Activated CD8-positive, alpha-beta T cell treated with anti-CD3 and anti-CD28 coated beads, Interleukin-2, amount 10 ng/mL, durations not matched to agents 7 days and 5 days (primary cell): ENCODE measurements around the gene FGFRL1. TPM values are rescaled to one million over a fixed set of nuclear protein-coding genes. Genes with fewer than 3 reads are reported as not detected.
A peak's percentile ranks its signal among the peaks of the same experiment; 100 is the strongest.
"Not testable (repeated sequence)": the region's sequence is repeated elsewhere in the genome, so short reads cannot be mapped to it uniquely, and the experiment has no call there.

Experiments
- ATAC-seq: fragments of 150-1000 bp; cut with Tn5 transposase; one replicate; pipeline ENCODE4 v1.10.0; 2021; ENCODE audit warnings: moderate library complexity
- CTCF ChIA-PET: fragments of 350-600 bp; sonication (Branson Sonifier 250); formaldehyde crosslinking; loops from one replicate; lab custom pipeline; 2021; ENCODE audit warnings: antibody characterized with exemption; lab: Charles Lee
- POLR2A ChIA-PET: fragments of 350-600 bp; sonication (Branson Sonifier 250); formaldehyde crosslinking; loops from one replicate; lab custom pipeline; 2021; ENCODE audit warnings: antibody characterized with exemption; lab: Charles Lee
- DNase-seq: peaks from one replicate; pipeline ENCODE4 v3.0.0-alpha.2; 2020
- H3K27ac Mint-ChIP-seq: one replicate; pipeline ENCODE4 v1.8.0; 2021; ENCODE audit warnings: mild to moderate bottlenecking, mixed read lengths
- H3K27me3 Mint-ChIP-seq: one replicate; pipeline ENCODE4 v1.8.0; 2021; ENCODE audit warnings: low read depth, mixed read lengths
- H3K36me3 Mint-ChIP-seq: one replicate; pipeline ENCODE4 v1.8.0; 2021; ENCODE audit warnings: low read depth, mixed read lengths
- H3K4me1 Mint-ChIP-seq: one replicate; pipeline ENCODE4 v1.8.0; 2021; ENCODE audit warnings: low read depth, mixed read lengths
- H3K4me3 Mint-ChIP-seq: one replicate; pipeline ENCODE4 v1.8.0; 2021; ENCODE audit warnings: mild to moderate bottlenecking, mixed read lengths
- H3K9me3 Mint-ChIP-seq: one replicate; pipeline ENCODE4 v1.8.0; 2022; ENCODE audit warnings: mixed read lengths; ENCODE audit not compliant: insufficient read depth
- total RNA-seq, 2 experiments: library from RNA; stranded (reverse); gene quantifications; one replicate each; pipeline ENCODE4 v1.2.3, GENCODE V29; 2021

FGFRL1 gene
- total RNA-seq, 2 experiments from 2014 or later = 8.1 to 10.1 TPM

DNA sequence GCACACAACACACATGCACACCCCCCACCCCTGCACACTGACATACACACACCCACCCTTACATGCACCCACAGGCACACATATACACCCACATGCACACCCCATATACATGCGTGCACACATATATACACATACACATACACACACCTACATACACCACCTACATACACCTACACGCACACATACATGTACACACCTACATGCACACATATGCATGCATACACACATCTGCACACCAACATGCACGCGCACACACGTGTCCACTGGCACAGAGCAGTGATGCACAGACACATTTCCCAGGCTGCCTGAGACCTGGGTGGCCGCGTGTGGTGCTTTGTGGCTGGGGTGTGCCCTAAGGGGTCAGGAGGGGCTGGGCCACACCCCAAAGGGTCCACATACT lies 31.7 kb downstream of the FGFRL1 start:
- no peak for ATAC-seq
- ChIA-PET CTCF (no interaction called here), POLR2A (no interaction called here)
- H3K27ac Mint-ChIP-seq = no peak overlapping the region
- H3K36me3 Mint-ChIP-seq = no peaks in the 10 kb centered on the region
- peaks cover 9% of the 10 kb centered on the region for H3K27me3 Mint-ChIP-seq
- no peak overlapping the region for H3K4me3 Mint-ChIP-seq
- H3K4me1 Mint-ChIP-seq = peaks cover 2% of the 10 kb centered on the region
- no peak for DNase-seq
- no peaks in the 10 kb centered on the region for H3K9me3 Mint-ChIP-seq

DNA sequence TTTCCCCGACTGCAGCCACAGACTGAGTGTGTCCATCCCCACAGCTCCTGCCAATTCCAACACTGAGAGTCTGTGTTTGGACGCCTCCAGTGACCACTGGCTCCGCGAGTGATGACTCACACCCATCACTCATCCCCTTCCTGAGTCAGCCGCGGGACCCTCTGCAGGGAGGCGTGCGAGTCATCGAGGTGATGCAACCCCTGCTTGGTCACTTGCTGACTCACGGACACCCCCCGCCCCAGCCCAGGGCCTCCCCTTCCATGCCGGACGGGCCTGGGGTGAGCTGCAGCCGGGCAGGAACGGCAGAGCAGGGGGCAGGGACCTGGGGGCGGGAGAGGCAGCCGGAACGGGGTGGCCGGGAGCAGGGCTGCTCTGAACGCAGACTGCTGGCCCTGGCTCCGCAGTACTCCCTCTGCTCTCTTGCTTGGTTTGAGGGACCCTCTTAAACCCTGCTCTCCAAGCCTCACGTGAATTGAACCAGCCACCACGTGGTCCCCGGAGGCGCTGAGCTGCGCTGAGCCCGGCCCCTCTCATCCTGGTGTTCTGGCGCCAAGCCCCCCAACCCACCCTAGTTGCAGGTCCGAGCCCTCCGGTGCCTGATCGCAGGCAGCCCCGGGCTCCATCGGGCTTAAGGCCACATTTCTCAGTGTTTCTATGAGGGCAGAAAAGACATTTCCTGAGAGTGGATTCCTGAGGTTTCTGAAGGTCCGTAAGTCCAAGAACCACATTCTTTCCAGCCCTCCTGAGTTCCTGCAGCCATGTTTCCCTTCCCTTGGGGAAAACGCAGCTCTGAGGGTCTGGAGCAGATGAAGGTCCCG lies 32.4 kb downstream of the FGFRL1 start:
- DNase-seq (no peak), ATAC-seq (no peak)
- Mint-ChIP-seq H3K4me3 (no peak overlapping the region), H3K9me3 (no peaks in the 10 kb centered on the region), H3K27ac (no peak overlapping the region), H3K4me1 (peaks cover 2% of the 10 kb centered on the region), H3K36me3 (no peaks in the 10 kb centered on the region), H3K27me3 (peaks cover 9% of the 10 kb centered on the region)
- ChIA-PET POLR2A (no interaction called here), CTCF (no interaction called here)

DNA sequence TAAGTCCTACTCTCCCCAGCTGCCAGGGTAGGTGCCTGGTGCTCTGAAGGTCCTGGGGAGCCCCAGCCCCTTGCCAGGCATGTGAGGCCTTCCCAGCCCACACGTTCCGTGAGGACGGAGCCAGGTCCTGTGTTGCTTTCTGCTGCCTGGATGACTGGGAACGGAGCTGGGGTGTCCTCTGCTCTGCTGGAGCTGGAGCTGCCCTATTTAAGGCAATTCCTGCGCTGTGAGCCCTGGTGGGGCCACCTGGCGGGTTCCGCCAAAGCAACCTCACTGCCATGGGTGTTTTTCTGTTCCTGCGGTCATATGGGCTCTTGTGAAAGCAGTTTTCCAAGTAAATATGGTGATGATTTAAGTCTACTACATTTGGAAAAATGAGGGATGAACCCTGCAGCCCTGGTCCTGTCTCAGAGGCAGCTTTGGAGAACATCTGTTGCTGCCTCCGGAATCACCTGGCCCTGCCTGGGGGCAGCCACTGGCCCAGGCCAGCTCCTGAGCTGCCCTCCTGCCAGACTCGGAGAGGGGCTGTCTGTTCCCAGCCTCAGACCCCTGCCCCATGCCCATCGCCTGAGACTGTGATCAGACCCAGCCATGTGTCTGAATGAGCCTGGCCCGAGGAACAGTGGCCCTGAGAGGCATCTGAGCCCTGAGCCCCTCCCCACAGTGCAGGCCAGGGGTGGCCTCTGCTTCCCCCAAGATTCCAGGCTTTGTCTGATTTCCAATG lies 33.2 kb downstream of the FGFRL1 start:
- DNase-seq = no peak
- Mint-ChIP-seq H3K9me3 (no peaks in the 10 kb centered on the region), H3K4me1 (peaks cover 2% of the 10 kb centered on the region), H3K27me3 (peaks cover 9% of the 10 kb centered on the region), H3K4me3 (no peak overlapping the region), H3K36me3 (no peaks in the 10 kb centered on the region), H3K27ac (no peak overlapping the region)
- ChIA-PET POLR2A (no interaction called here), CTCF (no interaction called here)
- no peak for ATAC-seq

DNA sequence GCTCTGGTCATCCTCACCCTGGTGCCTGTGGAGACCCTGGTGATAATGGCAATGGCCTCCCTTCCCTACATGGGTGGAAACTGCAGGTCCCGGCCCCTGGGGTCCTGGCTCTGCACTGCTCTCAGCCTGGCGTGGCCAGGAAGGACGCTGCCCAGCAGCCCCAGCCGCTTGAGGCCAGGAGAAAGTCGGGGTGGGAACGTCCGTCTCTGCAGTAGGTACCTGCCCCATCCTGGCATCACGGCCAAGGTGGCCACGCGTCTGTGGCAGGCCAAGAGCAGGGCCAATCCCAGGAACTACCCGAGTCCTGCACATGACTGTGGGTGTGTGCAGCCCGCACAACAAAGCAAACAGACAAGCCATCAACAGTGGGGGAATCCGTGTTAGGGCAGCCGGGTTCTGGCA lies 33.8 kb downstream of the FGFRL1 start:
- ChIA-PET POLR2A (no interaction called here), CTCF (no interaction called here)
- Mint-ChIP-seq H3K4me1 (peaks cover 2% of the 10 kb centered on the region), H3K27ac (no peak overlapping the region), H3K9me3 (no peaks in the 10 kb centered on the region), H3K27me3 (peaks cover 9% of the 10 kb centered on the region), H3K4me3 (no peak overlapping the region), H3K36me3 (no peaks in the 10 kb centered on the region)
- no peak for ATAC-seq
- DNase-seq = no peak

DNA sequence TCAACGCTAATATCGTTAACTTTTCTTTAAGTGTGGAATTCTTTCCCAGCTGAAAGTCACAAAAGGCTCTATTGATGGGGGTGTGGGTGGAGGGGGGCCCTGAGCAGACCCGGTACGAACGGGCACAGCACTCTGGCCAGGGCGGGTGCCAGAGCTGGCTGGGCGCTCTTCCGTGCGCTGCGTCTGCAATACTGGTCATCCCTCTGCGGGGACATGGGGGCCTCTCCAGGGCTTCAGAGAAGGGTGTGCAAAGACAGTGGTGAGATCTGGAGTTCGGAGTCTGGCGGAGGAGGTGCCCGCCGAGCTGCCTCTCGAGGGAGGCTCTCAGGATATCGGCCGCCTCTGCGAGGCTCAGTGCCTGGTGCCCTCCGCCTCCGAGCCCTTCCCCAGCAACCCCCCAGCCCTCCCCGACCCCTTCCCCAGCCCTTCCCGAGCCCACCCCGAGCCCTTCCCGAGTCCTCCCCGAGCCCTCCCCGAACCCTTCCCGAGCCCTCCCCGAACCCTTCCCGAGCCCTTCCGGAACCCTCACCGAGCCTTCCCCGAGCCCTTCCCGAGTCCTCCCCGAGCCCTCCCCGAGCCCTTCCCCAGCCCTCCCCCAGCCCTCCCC lies 34.3 kb downstream of the FGFRL1 start:
- Mint-ChIP-seq H3K9me3 (no peaks in the 10 kb centered on the region), H3K4me3 (no peak overlapping the region), H3K27ac (no peak overlapping the region), H3K36me3 (no peaks in the 10 kb centered on the region), H3K4me1 (peaks cover 2% of the 10 kb centered on the region), H3K27me3 (peaks cover 9% of the 10 kb centered on the region)
- ATAC-seq = no peak
- DNase-seq = no peak
- ChIA-PET POLR2A (no interaction called here), CTCF (no interaction called here)

DNA sequence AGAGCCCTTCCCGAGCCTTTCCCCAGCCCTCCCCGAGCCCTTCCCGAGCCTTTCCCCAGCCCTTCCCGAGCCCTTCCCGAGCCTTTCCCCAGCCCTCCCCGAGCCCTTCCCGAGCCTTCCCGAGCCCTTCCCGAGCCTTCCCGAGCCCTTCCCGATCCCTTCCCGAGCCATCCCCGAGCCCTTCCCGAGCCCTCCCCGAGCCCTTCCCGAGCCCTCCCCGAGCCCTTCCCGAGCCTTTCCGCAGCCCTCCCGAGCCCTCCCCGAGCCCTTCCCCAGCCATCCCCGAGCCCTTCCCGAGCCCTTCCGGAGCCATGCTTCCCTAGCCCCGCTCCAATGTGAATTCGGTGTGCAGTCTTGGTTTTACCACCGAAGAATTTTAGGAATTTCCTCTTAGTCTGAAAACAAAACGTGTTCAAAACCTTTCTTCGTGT lies 35.2 kb downstream of the FGFRL1 start:
- not testable (repeated sequence) for DNase-seq, ATAC-seq
- H3K27ac Mint-ChIP-seq = peak overlapping the region; percentile 2

DNA sequence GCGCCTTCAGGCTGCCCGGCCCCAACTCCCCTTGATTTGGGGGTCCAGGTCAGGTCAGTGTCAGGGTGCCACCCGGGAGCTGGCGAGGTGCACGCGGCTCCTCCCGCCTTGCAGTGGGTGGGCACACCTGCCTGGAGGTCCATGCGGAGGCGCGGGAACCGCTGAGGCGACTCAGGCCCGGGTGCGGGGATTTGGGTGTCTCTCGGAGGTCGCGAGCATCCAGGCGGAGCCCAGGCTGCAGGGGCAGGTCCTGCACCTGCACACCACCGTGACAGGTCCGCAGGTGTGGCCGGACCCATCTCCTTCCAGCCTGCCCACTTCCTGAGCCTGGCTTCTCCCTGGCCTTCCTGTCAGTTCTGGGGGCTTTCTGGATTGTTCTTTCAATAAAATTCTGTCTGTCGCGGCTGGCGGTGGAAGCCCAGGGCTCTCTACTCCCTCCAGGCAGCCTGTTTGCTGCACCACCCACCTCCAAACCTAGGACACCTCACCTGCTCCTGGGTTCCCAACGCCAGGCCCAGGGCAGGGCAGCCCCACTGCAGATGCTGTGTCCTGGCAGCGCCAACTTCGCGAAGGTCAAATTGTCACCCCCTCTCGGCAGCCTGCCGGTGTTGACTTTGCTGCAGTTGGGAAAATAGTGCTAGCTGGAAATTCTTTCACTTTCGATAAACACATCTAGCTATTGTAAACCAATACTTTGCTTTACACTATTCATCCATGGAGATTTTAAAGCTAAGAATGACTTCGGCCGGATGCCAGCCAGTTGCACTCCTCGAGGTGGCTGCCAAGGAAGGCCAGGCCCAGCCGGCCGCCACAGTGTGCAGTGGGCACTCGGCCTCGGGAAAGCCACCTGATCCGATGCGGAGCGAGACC lies 35.9 kb downstream of the FGFRL1 start:
- CTCF ChIA-PET = no interaction called here
- ATAC-seq (no peak), DNase-seq (no peak)
- Mint-ChIP-seq H3K27me3 (peaks cover 11% of the 10 kb centered on the region), H3K4me1 (peaks cover 2% of the 10 kb centered on the region), H3K4me3 (no peak overlapping the region), H3K9me3 (no peaks in the 10 kb centered on the region), H3K36me3 (no peaks in the 10 kb centered on the region), H3K27ac (no peak overlapping the region)
- POLR2A ChIA-PET = interaction anchor here (1.0 kb wide), 1 partner anchor 17 kb away, joined by 3 read pairs; no protein-coding TSS in a partner anchor

More for the DNA sequence above, 35.2 kb downstream of the FGFRL1 start:
- H3K36me3 Mint-ChIP-seq, H3K9me3 Mint-ChIP-seq, H3K4me1 Mint-ChIP-seq, CTCF ChIA-PET, H3K4me3 Mint-ChIP-seq, H3K27me3 Mint-ChIP-seq: not testable (repeated sequence)
- POLR2A ChIA-PET = interaction anchor here (1.0 kb wide), 1 partner anchor 18 kb away, joined by 3 read pairs; no protein-coding TSS in a partner anchor

DNA sequence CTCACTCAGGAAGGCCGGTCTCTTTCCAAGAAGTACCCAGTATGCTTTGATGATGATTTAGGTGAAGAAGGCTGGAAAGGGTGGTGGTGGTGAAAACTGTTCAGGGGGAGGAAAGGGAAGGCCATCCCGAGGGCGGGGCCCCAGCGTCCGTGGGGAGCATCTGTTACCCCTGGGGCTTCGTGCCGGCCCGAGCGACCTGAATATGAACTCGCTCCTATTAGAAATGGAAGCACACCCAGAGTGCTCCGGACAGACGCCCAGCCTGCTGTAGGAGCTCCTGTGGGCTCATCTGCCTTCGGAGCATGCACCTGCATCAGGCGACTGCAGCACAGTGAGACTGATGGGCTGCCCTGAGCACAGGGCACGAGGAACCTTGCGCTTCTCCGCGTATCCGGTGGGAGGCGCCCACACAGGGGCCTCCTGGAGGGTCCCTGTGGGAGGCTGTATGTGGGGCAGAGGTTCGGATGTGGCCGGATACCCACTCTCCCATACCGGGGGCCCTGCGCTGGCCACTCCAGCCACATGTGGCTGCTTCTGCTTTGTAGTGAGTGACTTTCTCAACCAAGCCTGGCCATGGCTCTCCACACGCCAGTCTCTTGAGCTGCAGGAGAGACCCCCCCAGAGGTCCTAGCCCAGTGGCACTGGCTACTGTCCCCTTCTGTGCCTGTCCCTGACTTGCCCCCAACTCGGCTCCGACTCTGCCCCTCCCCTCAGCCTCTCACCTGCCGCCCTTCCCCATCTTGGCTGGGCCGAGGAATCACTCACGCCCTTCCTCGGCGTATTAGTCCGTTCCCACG lies 36.7 kb downstream of the FGFRL1 start:
- no peaks in the 10 kb centered on the region for H3K9me3 Mint-ChIP-seq
- ChIA-PET CTCF (no interaction called here), POLR2A (no interaction called here)
- H3K36me3 Mint-ChIP-seq = no peaks in the 10 kb centered on the region
- no peak overlapping the region for H3K4me3 Mint-ChIP-seq
- H3K27me3 Mint-ChIP-seq = peaks cover 13% of the 10 kb centered on the region
- H3K27ac Mint-ChIP-seq = no peak overlapping the region
- ATAC-seq (no peak), DNase-seq (no peak)
- H3K4me1 Mint-ChIP-seq = peaks cover 2% of the 10 kb centered on the region

DNA sequence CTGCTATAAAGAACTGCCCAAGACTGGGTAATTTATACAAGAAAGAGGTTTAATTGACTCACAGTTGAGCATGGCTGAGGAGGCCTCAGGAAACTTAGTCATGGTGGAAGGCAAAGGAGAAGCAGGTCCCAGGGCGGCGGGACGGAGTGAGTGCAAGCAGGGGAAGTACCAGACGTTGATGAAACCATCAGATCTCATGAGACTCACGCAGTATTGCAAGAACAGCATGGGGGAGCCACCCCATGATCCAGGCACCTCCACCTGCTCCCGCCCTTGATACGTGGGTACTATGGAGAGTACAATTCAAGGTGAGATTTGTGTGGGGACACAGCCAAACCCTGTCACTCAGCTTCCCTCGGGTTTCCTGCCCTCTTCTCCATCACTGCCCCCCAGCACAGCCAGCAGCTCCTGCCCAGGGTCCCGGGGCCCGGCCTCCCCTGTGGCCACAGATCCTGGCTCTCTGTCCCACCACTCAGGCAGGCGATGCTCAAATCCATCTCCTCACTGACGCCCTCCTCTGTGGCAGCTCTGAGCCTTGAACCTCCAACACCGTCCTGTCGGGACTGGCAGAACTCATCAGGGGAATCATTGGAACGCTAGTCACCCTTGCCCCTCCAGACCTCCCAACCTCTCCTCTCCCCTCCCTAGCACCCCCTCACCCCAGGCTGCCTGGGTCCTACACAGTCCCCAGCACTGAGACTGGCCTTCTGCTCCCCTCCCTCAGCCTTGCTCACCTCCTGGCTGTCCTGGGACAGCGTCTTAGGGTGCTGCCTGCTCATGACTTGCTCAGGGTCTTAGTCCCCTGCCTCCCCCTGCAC lies 37.6 kb downstream of the FGFRL1 start:
- Mint-ChIP-seq H3K4me3 (no peak overlapping the region), H3K4me1 (peaks cover 2% of the 10 kb centered on the region), H3K27me3 (peaks cover 13% of the 10 kb centered on the region), H3K9me3 (no peaks in the 10 kb centered on the region), H3K36me3 (no peaks in the 10 kb centered on the region), H3K27ac (no peak overlapping the region)
- ChIA-PET POLR2A (no interaction called here), CTCF (no interaction called here)
- no peak for ATAC-seq
- no peak for DNase-seq

DNA sequence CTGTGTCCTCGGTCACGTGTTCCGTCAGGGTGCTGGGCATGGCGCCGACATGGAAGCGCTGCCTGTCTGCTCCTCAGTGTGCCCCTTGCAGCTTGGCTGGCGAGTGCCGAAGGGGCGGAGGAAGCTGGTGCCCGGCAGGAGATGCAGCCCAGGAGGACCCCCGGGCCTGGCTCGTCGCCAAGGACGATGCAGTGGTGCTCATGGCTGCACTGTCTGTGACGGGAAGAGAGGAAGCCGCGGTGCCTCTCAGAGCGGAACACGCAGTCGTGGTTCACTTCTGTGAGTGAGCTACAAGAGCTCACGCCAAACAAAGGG lies 38.1 kb downstream of the FGFRL1 start:
- CTCF ChIA-PET = no interaction called here

More for the DNA sequence above, 38.1 kb downstream of the FGFRL1 start:
- H3K27me3 Mint-ChIP-seq = peaks cover 13% of the 10 kb centered on the region
- H3K4me3 Mint-ChIP-seq = no peak overlapping the region
- no peak for DNase-seq
- peaks cover 2% of the 10 kb centered on the region for H3K4me1 Mint-ChIP-seq
- no peaks in the 10 kb centered on the region for H3K36me3 Mint-ChIP-seq
- no peak for ATAC-seq
- POLR2A ChIA-PET = no interaction called here
- no peak overlapping the region for H3K27ac Mint-ChIP-seq
- H3K9me3 Mint-ChIP-seq = no peaks in the 10 kb centered on the region
